ENCODE measurements around the gene FIBCD1. TPM values are rescaled to one million over a fixed set of nuclear protein-coding genes. Genes with fewer than 3 reads are reported as not detected.

The FIBCD1 gene
- total and polyA plus RNA-seq, 12 donors = 0.11 to 55.7 (median 18.3) TPM

- TF ChIP-seq POLR2A (IDR thresholded peaks at IDR 0.05) = no peak
- no peak for TF ChIP-seq CTCF (IDR thresholded peaks at IDR 0.05)
- Histone ChIP-seq H3K27ac (no peak within 1 kb of the TSS), H3K36me3 (replicated peaks in 1 of 2) (peaks cover 0 to 10% of the 10 kb centered on the region in 2 donors), H3K4me1 (replicated peaks in 1 of 2) (no peaks in the 10 kb centered on the region), H3K4me3 (no peak within 1 kb of the TSS), H3K9me3 (replicated peaks in 1 of 3) (no peaks in the 10 kb centered on the region), H3K27me3 (no peaks in the 10 kb centered on the region)
- intact Hi-C loops (cut with DNase I) = no loop called here
- 58 to 68% (median 67%) methylated on average over 4 to 27 of the region's 27 CpGs for WGBS, 4 donors
- DNase-seq = no peak
Observed at GRCh38 chr9:130896233-130897014, 42.6 kb downstream of the FIBCD1 start, which contains the start of gene QRFP. QRFP (minus strand) TSS chr9:130896812; CDS start chr9:130893838, 2,974 bp downstream.

- WGBS, 4 donors = 40 to 59% (median 51%) methylated on average over 1 to 24 of the region's 24 CpGs
- H3K27ac ChIP-seq = no peak overlapping the region
- peaks cover 0 to 10% of the 10 kb centered on the region in 2 donors for H3K36me3 ChIP-seq (replicated peaks in 1 of 2)
- H3K27me3 ChIP-seq = no peaks in the 10 kb centered on the region
- no peak for TF ChIP-seq CTCF (IDR thresholded peaks at IDR 0.05)
- no peak for TF ChIP-seq POLR2A (IDR thresholded peaks at IDR 0.05)
- intact Hi-C loops (cut with DNase I) = no loop called here
- no peaks in the 10 kb centered on the region for H3K9me3 ChIP-seq (replicated peaks in 1 of 3)
- no peak for DNase-seq
- H3K4me3 ChIP-seq = no peak overlapping the region
- no peaks in the 10 kb centered on the region for H3K4me1 ChIP-seq (replicated peaks in 1 of 2)
Observed at GRCh38 chr9:130895481-130896232, 43.4 kb downstream of the FIBCD1 start.

- peaks cover 0 to 15% of the 10 kb centered on the region in 2 donors for H3K36me3 ChIP-seq (replicated peaks in 1 of 2)
- H3K9me3 ChIP-seq (replicated peaks in 1 of 3) = no peaks in the 10 kb centered on the region
- no peak overlapping the region for H3K27ac ChIP-seq
- no peak overlapping the region for H3K4me3 ChIP-seq
- 75 to 79% (median 77%) methylated on average over 7 to 9 of the region's 9 CpGs for WGBS, 4 donors
- TF ChIP-seq CTCF (IDR thresholded peaks at IDR 0.05) = no peak
- no peak for TF ChIP-seq POLR2A (IDR thresholded peaks at IDR 0.05)
- H3K27me3 ChIP-seq = no peaks in the 10 kb centered on the region
- intact Hi-C loops (cut with DNase I) = no loop called here
- DNase-seq = no peak
- H3K4me1 ChIP-seq (replicated peaks in 1 of 2) = no peaks in the 10 kb centered on the region
Observed at GRCh38 chr9:130895038-130895437, 44.0 kb downstream of the FIBCD1 start.

GRCh38 chr9:130894546-130894945, 44.5 kb downstream of the FIBCD1 start:
- Histone ChIP-seq H3K4me1 (replicated peaks in 1 of 2) (no peaks in the 10 kb centered on the region), H3K4me3 (no peak overlapping the region), H3K27me3 (no peaks in the 10 kb centered on the region), H3K36me3 (replicated peaks in 1 of 2) (peaks cover 0 to 17% of the 10 kb centered on the region in 2 donors), H3K27ac (no peak overlapping the region), H3K9me3 (replicated peaks in 1 of 3) (no peaks in the 10 kb centered on the region)
- no peak for DNase-seq
- TF ChIP-seq POLR2A (IDR thresholded peaks at IDR 0.05) = no peak
- TF ChIP-seq CTCF (IDR thresholded peaks at IDR 0.05) = no peak
- intact Hi-C loops (cut with DNase I) = no loop called here
- WGBS, 4 donors = 76 to 86% (median 81%) methylated on average over 4 to 7 of the region's 7 CpGs
